ENCODE measurements around the gene USP20.

- TF ChIP-seq CTCF (conservative IDR thresholded peaks at IDR 0.05), result no peak
- TF ChIP-seq ZFX (IDR thresholded peaks at IDR 0.05), result no peak
Measured at GRCh38 chr9:129895376-129896268, 60.4 kb downstream of the USP20 start.

Measured in C4-2B (cell line).